HEK293T (cell line): Measurements from ENCODE around the gene SCYL2.

Experiments used
- ARNT ChIP-seq: fragments of 450-650 bp; IDR thresholded peaks from 2 replicates; pipeline ENCODE4 v1.6.1; 2017; ENCODE audit warnings: mild to moderate bottlenecking
- ELF4 ChIP-seq: fragments of 450-650 bp; IDR thresholded peaks from 2 replicates; pipeline ENCODE4 v1.6.1; 2017; ENCODE audit warnings: antibody characterized with exemption
- FOXA1 ChIP-seq: fragments of 450-650 bp; IDR thresholded peaks from 2 replicates; pipeline ENCODE4 v1.6.1; 2016; ENCODE audit warnings: mild to moderate bottlenecking
- FOXK2 ChIP-seq: fragments of 450-650 bp; IDR thresholded peaks from 2 replicates; pipeline ENCODE4 v1.6.1; 2016; ENCODE audit warnings: mild to moderate bottlenecking
- FOXM1 ChIP-seq: fragments of 450-650 bp; IDR thresholded peaks from 2 replicates; pipeline ENCODE4 v1.6.1; 2017; ENCODE audit warnings: mild to moderate bottlenecking, borderline replicate concordance
- L3MBTL2 ChIP-seq: fragments of 450-650 bp; conservative IDR thresholded peaks from 2 replicates; pipeline ENCODE4 v1.6.1; 2016; ENCODE audit warnings: mild to moderate bottlenecking
- NFRKB ChIP-seq: fragments of 450-650 bp; IDR thresholded peaks from 2 replicates; pipeline ENCODE4 v1.6.1; 2016; ENCODE audit warnings: mild to moderate bottlenecking, moderate library complexity
- SP1 ChIP-seq: fragments of 450-650 bp; IDR thresholded peaks from 2 replicates; pipeline ENCODE4 v1.6.1; 2017
- SUZ12 ChIP-seq: fragments of 450-650 bp; IDR thresholded peaks from 2 replicates; pipeline ENCODE4 v1.6.1; 2016; ENCODE audit warnings: mild to moderate bottlenecking
- ZNF384 ChIP-seq: fragments of 450-650 bp; IDR thresholded peaks from 2 replicates; pipeline ENCODE4 v1.6.1; 2016
- TF ChIP-seq, protein P1 (sequence below): fragments of 450-650 bp; IDR thresholded peaks from 2 replicates; pipeline ENCODE4 v1.6.1; 2016

DNA sequence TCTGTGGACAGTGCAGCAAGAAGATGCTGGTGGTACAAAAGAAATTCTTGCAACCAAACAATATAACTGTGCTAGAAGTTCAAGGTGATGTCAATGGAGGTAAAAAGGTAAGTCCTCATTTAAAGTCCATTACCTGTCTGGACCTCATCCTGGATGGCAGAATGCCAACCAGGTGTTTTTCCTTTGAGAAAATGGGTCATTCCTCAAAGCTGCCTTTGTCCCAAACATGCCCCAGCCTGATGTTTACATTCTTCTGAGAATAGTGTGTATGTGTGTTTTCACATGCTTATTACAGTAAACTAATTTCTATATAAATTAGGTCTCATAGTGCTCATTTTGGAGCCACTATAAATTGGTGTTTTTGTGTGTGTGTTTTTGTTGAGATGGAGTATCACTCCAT lies 41.5 kb upstream of the SCYL2 start:
- no peak for TF ChIP-seq FOXM1
- no peak for TF ChIP-seq FOXK2
- no peak for TF ChIP-seq NFRKB
- no peak for TF ChIP-seq SP1
- TF ChIP-seq ZNF384 = no peak
- TF ChIP-seq ELF4 = no peak
- TF ChIP-seq SUZ12 = no peak
- TF ChIP-seq FOXA1 = no peak
- TF ChIP-seq L3MBTL2 = no peak
- TF ChIP-seq, protein P1, sequence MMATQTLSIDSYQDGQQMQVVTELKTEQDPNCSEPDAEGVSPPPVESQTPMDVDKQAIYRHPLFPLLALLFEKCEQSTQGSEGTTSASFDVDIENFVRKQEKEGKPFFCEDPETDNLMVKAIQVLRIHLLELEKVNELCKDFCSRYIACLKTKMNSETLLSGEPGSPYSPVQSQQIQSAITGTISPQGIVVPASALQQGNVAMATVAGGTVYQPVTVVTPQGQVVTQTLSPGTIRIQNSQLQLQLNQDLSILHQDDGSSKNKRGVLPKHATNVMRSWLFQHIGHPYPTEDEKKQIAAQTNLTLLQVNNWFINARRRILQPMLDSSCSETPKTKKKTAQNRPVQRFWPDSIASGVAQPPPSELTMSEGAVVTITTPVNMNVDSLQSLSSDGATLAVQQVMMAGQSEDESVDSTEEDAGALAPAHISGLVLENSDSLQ = no peak
- no peak for TF ChIP-seq ARNT
